ENCODE measurements around the gene WDFY4. TPM values are rescaled to one million over a fixed set of nuclear protein-coding genes. Genes with fewer than 3 reads are reported as not detected.

The WDFY4 gene
- polyA plus RNA-seq, 1 of the 3 experiments (the other 2 are of a cell fraction), result not detected

DNA sequence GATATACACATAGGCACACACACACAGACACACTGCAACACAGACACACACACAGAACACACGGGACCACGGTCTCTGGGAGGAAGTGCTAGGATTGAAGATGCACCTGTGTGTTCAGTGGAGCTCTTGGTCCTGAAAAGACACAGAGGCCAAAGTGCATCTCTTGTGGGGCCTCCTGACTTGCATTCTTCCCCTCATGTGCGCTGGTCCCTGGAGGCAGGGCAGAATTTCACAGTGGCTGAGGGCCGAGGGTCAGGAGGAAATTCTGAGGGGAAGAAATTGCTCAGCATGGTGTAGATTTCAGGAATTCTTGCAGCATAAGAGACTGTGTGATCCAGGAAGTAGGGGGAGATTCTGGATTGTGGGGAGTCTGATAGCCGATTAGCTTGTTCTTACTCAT lies 35.9 kb downstream of the WDFY4 start:
- Histone ChIP-seq H3F3A (replicated peaks; ENCODE audit: insufficient read depth) (no peaks in the 10 kb centered on the region), H3K9ac (no peak overlapping the region), H3K27me3 (ENCODE audit: insufficient read depth) (no peaks in the 10 kb centered on the region), H3K9me3 (no peaks in the 10 kb centered on the region), H3K9me2 (no peaks in the 10 kb centered on the region), H3K79me2 (ENCODE audit: insufficient read depth) (no peaks in the 10 kb centered on the region), H3K27ac (ENCODE audit: low read depth in 2 of 2, low read length in 1 of 2) (no peak overlapping the region), H3K4me1 (ENCODE audit: control insufficient read depth in 1 of 2, insufficient read depth in 2 of 2, low read depth in 1 of 2, low read length in 1 of 2) (peaks cover 0 to 6% of the 10 kb centered on the region in 2 experiments; a peak in 1 of 4 replicates), H3K4me2 (no peak overlapping the region), H3K36me3 (replicated peaks in 1 of 2; ENCODE audit: control insufficient read depth in 1 of 2, insufficient read depth in 2 of 2, low read length in 1 of 2) (no peaks in the 10 kb centered on the region), H3K4me3 (ENCODE audit: low read depth in 2 of 2, low read length in 1 of 2) (no peak overlapping the region), H4K20me1 (ENCODE audit: insufficient read depth) (no peaks in the 10 kb centered on the region), H2AFZ (ENCODE audit: low read depth) (no peak overlapping the region)
- no peak for DNase-seq
- ChIA-PET POLR2A (no interaction called here), CTCF (no interaction called here)
- TF ChIP-seq, protein P1, sequence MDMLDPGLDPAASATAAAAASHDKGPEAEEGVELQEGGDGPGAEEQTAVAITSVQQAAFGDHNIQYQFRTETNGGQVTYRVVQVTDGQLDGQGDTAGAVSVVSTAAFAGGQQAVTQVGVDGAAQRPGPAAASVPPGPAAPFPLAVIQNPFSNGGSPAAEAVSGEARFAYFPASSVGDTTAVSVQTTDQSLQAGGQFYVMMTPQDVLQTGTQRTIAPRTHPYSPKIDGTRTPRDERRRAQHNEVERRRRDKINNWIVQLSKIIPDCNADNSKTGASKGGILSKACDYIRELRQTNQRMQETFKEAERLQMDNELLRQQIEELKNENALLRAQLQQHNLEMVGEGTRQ (IDR thresholded peaks at IDR 0.05; ENCODE audit: borderline replicate concordance, low read depth, low read length), result no peak
- no peak for TF ChIP-seq RAD21 (IDR thresholded peaks at IDR 0.05; ENCODE audit: low read length)
- no peak for TF ChIP-seq POLR2AphosphoS5 (IDR thresholded peaks at IDR 0.05; ENCODE audit: low read depth, low read length)
- TF ChIP-seq MXI1 (IDR thresholded peaks at IDR 0.05; ENCODE audit: low read depth, low read length), result no peak
- TF ChIP-seq, protein P2, sequence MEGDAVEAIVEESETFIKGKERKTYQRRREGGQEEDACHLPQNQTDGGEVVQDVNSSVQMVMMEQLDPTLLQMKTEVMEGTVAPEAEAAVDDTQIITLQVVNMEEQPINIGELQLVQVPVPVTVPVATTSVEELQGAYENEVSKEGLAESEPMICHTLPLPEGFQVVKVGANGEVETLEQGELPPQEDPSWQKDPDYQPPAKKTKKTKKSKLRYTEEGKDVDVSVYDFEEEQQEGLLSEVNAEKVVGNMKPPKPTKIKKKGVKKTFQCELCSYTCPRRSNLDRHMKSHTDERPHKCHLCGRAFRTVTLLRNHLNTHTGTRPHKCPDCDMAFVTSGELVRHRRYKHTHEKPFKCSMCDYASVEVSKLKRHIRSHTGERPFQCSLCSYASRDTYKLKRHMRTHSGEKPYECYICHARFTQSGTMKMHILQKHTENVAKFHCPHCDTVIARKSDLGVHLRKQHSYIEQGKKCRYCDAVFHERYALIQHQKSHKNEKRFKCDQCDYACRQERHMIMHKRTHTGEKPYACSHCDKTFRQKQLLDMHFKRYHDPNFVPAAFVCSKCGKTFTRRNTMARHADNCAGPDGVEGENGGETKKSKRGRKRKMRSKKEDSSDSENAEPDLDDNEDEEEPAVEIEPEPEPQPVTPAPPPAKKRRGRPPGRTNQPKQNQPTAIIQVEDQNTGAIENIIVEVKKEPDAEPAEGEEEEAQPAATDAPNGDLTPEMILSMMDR (IDR thresholded peaks at IDR 0.05), result no peak
- no peak for TF ChIP-seq SMC3 (IDR thresholded peaks at IDR 0.05; ENCODE audit: low read depth, low read length)
- no peak for TF ChIP-seq NFIC (IDR thresholded peaks at IDR 0.05; ENCODE audit: borderline replicate concordance)
- no peak for TF ChIP-seq ZBTB33 (IDR thresholded peaks at IDR 0.05; ENCODE audit: borderline replicate concordance, low read depth)
- no peak for TF ChIP-seq RFX5 (IDR thresholded peaks at IDR 0.05; ENCODE audit: low read length)
- no peak for TF ChIP-seq TCF12 (IDR thresholded peaks at IDR 0.05)
- no peak for TF ChIP-seq PBX3 (IDR thresholded peaks at IDR 0.05)
- TF ChIP-seq GATA2 (CRISPR knock-in tag; IDR thresholded peaks at IDR 0.05), result no peak
- no peak for TF ChIP-seq CHD2 (IDR thresholded peaks at IDR 0.05; ENCODE audit: low read length, partially characterized antibody)
- no peak for TF ChIP-seq NRF1 (IDR thresholded peaks at IDR 0.05; ENCODE audit: low read depth, low read length)
- no peak for TF ChIP-seq IRF3 (IDR thresholded peaks at IDR 0.05; ENCODE audit: low read depth, low read length)
- TF ChIP-seq, protein P3, sequence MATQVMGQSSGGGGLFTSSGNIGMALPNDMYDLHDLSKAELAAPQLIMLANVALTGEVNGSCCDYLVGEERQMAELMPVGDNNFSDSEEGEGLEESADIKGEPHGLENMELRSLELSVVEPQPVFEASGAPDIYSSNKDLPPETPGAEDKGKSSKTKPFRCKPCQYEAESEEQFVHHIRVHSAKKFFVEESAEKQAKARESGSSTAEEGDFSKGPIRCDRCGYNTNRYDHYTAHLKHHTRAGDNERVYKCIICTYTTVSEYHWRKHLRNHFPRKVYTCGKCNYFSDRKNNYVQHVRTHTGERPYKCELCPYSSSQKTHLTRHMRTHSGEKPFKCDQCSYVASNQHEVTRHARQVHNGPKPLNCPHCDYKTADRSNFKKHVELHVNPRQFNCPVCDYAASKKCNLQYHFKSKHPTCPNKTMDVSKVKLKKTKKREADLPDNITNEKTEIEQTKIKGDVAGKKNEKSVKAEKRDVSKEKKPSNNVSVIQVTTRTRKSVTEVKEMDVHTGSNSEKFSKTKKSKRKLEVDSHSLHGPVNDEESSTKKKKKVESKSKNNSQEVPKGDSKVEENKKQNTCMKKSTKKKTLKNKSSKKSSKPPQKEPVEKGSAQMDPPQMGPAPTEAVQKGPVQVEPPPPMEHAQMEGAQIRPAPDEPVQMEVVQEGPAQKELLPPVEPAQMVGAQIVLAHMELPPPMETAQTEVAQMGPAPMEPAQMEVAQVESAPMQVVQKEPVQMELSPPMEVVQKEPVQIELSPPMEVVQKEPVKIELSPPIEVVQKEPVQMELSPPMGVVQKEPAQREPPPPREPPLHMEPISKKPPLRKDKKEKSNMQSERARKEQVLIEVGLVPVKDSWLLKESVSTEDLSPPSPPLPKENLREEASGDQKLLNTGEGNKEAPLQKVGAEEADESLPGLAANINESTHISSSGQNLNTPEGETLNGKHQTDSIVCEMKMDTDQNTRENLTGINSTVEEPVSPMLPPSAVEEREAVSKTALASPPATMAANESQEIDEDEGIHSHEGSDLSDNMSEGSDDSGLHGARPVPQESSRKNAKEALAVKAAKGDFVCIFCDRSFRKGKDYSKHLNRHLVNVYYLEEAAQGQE (IDR thresholded peaks at IDR 0.05; ENCODE audit: low read depth, low read length), result no peak
- TF ChIP-seq MAX (IDR thresholded peaks at IDR 0.05; ENCODE audit: low read depth), result no peak
- no peak for TF ChIP-seq SIN3A (IDR thresholded peaks at IDR 0.05; ENCODE audit: borderline replicate concordance, low read depth, low read length)
- no peak for TF ChIP-seq RXRA (IDR thresholded peaks at IDR 0.05; ENCODE audit: borderline replicate concordance, low read depth)
- WGBS (ENCODE audit: low lambda C conversion rate), result 21% methylated on average over 5 of the region's 5 CpGs
